MM.1S (cell line): ENCODE measurements around the gene GTF2IRD1.

Source experiments
- CTCF ChIP-seq: fragments of 300-600 bp; sonication (generic); IDR thresholded peaks from 2 replicates; pipeline ENCODE4 v1.5.1; 2016; ENCODE audit warnings: antibody characterized with exemption, low read length, mixed read lengths
- EZH2 ChIP-seq: fragments of 300-600 bp; sonication (generic); optimal IDR thresholded peaks from 2 replicates; pipeline ENCODE3; 2017; ENCODE audit warnings: low read depth, mild to moderate bottlenecking, antibody characterized with exemption, low read length, mixed read lengths
- EZH2phosphoT487 ChIP-seq: fragments of 300-600 bp; sonication (generic); IDR thresholded peaks from 2 replicates; pipeline ENCODE4 v1.6.1; 2018; ENCODE audit warnings: antibody characterized with exemption, low read length

DNA sequence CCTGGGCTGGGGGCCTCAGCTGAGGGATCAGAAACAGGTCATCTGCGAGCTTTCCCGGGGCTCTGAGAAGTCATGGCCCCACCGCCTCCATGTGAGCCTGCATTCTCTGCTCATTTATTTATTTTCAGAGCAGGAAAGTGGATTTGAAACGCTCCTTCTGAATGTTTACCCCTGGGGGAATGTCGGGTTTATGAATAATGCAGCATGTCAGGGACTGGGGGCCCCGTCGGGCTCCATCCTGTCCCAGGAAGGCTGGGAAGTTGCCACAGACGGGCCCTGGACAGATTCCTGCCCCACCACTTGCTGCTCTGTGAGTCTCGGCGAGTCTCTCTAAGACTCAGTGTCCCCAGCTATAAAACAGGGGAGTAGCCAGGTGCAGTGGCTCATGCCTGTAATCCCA, 11.9 kb upstream of the GTF2IRD1 start:
- no peak for TF ChIP-seq CTCF
- no peak for TF ChIP-seq EZH2
- no peak for TF ChIP-seq EZH2phosphoT487
